Liver (tissue), 3 donors: ENCODE data around the gene COX20.

Experiments used
- EGR1 ChIP-seq, 2 donors: IDR thresholded peaks; 2 replicates each; pipeline ENCODE4 v1.6.1; 2016 to 2018; ENCODE audit warnings: antibody characterized with exemption in 2 of 2, low read depth in 2 of 2
- FOXA1 ChIP-seq: IDR thresholded peaks from 2 replicates; pipeline ENCODE4 v1.6.1; 2016; ENCODE audit warnings: antibody characterized with exemption
- RXRA ChIP-seq, 2 donors: IDR thresholded peaks; 2 replicates each; pipeline ENCODE4 v1.6.1; 2017 to 2018; ENCODE audit warnings: antibody characterized with exemption in 2 of 2, mild to moderate bottlenecking in 1 of 2
- SP1 ChIP-seq: IDR thresholded peaks from 2 replicates; pipeline ENCODE4 v1.6.1; 2018; ENCODE audit warnings: antibody characterized with exemption, mild to moderate bottlenecking
- YY1 ChIP-seq: IDR thresholded peaks from 2 replicates; pipeline ENCODE4 v1.6.1; 2016; ENCODE audit warnings: antibody characterized with exemption, mild to moderate bottlenecking
- TF ChIP-seq, protein P1 (sequence below): fragments of 150-350 bp; IDR thresholded peaks from 2 replicates; pipeline ENCODE4 v1.5.1; 2017; ENCODE audit warnings: improper control_type of control experiment, low read depth, low read length; ENCODE audit not compliant: missing input control
- TF ChIP-seq, protein P2 (sequence below): IDR thresholded peaks from 2 replicates; pipeline ENCODE4 v1.6.1; 2016; ENCODE audit warnings: antibody characterized with exemption
- TF ChIP-seq, protein P3 (sequence below): IDR thresholded peaks from 2 replicates; pipeline ENCODE4 v1.6.1; 2016; ENCODE audit warnings: antibody characterized with exemption, mild to moderate bottlenecking
- TF ChIP-seq, protein P4 (sequence below): IDR thresholded peaks from 2 replicates; pipeline ENCODE4 v1.6.1; 2016; ENCODE audit warnings: antibody characterized with exemption
- donor health status: healthy.
- donor health status: healthy.

DNA sequence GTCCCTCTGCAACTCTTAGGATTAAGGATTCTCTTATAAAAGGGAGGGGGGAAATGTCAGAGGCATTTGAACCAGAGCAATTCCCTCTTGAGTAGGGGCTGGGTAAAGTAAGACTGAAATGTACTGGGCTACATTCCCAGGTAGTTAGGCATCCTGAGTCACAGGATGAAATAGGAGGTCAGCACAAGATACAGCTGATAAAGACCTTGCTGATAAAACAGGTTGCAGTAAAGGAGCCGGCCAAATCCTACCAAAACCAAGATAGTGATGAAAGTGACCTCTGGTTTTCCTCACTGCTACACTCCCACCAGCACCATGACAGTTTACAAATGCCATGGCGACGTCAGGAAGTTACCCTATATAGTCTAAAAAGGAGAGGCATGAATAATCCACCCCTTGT is 14.3 kb upstream of the COX20 start:
- TF ChIP-seq, protein P1, sequence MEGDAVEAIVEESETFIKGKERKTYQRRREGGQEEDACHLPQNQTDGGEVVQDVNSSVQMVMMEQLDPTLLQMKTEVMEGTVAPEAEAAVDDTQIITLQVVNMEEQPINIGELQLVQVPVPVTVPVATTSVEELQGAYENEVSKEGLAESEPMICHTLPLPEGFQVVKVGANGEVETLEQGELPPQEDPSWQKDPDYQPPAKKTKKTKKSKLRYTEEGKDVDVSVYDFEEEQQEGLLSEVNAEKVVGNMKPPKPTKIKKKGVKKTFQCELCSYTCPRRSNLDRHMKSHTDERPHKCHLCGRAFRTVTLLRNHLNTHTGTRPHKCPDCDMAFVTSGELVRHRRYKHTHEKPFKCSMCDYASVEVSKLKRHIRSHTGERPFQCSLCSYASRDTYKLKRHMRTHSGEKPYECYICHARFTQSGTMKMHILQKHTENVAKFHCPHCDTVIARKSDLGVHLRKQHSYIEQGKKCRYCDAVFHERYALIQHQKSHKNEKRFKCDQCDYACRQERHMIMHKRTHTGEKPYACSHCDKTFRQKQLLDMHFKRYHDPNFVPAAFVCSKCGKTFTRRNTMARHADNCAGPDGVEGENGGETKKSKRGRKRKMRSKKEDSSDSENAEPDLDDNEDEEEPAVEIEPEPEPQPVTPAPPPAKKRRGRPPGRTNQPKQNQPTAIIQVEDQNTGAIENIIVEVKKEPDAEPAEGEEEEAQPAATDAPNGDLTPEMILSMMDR, result no peak
- no peak for TF ChIP-seq EGR1 (IDR thresholded peaks at IDR 0.05; ENCODE audit: low read depth in 2 of 2)
- TF ChIP-seq RXRA (IDR thresholded peaks at IDR 0.05), result no peak
- TF ChIP-seq, protein P2, sequence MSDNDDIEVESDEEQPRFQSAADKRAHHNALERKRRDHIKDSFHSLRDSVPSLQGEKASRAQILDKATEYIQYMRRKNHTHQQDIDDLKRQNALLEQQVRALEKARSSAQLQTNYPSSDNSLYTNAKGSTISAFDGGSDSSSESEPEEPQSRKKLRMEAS, result no peak
- TF ChIP-seq, protein P3, sequence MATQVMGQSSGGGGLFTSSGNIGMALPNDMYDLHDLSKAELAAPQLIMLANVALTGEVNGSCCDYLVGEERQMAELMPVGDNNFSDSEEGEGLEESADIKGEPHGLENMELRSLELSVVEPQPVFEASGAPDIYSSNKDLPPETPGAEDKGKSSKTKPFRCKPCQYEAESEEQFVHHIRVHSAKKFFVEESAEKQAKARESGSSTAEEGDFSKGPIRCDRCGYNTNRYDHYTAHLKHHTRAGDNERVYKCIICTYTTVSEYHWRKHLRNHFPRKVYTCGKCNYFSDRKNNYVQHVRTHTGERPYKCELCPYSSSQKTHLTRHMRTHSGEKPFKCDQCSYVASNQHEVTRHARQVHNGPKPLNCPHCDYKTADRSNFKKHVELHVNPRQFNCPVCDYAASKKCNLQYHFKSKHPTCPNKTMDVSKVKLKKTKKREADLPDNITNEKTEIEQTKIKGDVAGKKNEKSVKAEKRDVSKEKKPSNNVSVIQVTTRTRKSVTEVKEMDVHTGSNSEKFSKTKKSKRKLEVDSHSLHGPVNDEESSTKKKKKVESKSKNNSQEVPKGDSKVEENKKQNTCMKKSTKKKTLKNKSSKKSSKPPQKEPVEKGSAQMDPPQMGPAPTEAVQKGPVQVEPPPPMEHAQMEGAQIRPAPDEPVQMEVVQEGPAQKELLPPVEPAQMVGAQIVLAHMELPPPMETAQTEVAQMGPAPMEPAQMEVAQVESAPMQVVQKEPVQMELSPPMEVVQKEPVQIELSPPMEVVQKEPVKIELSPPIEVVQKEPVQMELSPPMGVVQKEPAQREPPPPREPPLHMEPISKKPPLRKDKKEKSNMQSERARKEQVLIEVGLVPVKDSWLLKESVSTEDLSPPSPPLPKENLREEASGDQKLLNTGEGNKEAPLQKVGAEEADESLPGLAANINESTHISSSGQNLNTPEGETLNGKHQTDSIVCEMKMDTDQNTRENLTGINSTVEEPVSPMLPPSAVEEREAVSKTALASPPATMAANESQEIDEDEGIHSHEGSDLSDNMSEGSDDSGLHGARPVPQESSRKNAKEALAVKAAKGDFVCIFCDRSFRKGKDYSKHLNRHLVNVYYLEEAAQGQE, result no peak
- TF ChIP-seq YY1, result no peak
- TF ChIP-seq SP1, result no peak
- no peak for TF ChIP-seq FOXA1
- TF ChIP-seq, protein P4, sequence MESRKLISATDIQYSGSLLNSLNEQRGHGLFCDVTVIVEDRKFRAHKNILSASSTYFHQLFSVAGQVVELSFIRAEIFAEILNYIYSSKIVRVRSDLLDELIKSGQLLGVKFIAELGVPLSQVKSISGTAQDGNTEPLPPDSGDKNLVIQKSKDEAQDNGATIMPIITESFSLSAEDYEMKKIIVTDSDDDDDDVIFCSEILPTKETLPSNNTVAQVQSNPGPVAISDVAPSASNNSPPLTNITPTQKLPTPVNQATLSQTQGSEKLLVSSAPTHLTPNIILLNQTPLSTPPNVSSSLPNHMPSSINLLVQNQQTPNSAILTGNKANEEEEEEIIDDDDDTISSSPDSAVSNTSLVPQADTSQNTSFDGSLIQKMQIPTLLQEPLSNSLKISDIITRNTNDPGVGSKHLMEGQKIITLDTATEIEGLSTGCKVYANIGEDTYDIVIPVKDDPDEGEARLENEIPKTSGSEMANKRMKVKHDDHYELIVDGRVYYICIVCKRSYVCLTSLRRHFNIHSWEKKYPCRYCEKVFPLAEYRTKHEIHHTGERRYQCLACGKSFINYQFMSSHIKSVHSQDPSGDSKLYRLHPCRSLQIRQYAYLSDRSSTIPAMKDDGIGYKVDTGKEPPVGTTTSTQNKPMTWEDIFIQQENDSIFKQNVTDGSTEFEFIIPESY, result no peak
